CD4-positive, alpha-beta memory T cell (primary cell): Measurements from ENCODE around the gene KLK1. TPM values are rescaled to one million over a fixed set of nuclear protein-coding genes. Genes with fewer than 3 reads are reported as not detected.

Source experiments
- CTCF ChIA-PET: fragments of 350-600 bp; sonication (Branson Sonifier 250); formaldehyde crosslinking; loops from one replicate; lab custom pipeline; 2021; ENCODE audit warnings: inconsistent platforms; ENCODE audit not compliant: partially characterized antibody; lab: Charles Lee
- POLR2A ChIA-PET: fragments of 350-600 bp; sonication (Branson Sonifier 250); formaldehyde crosslinking; loops from one replicate; lab custom pipeline; 2021; ENCODE audit not compliant: partially characterized antibody; lab: Charles Lee
- DNase-seq, 5 donors: peaks; one replicate each; pipeline versions ENCODE4 v3.0.0 to v3.0.0-alpha.2; 2020 to 2022; ENCODE audit warnings: mixed read lengths in 1 of 5
- H3K27ac ChIP-seq: one replicate; pipeline ENCODE4 v1.7.0; 2013; ENCODE audit warnings: low read depth, low read length
- H3K27me3 ChIP-seq: 2 replicates; pipeline ENCODE4 v1.7.0; 2013; ENCODE audit warnings: mild to moderate bottlenecking, low read length, moderate library complexity; ENCODE audit not compliant: insufficient read depth
- H3K36me3 ChIP-seq: 2 replicates; pipeline ENCODE4 v1.7.0; 2013; ENCODE audit warnings: mild to moderate bottlenecking, low read length, moderate library complexity; ENCODE audit not compliant: insufficient read depth
- H3K4me1 ChIP-seq: 2 replicates; pipeline ENCODE4 v1.7.0; 2013; ENCODE audit warnings: mild to moderate bottlenecking, low read length, moderate library complexity; ENCODE audit not compliant: insufficient read depth
- H3K4me3 ChIP-seq, 2 donors: one replicate each; pipeline ENCODE4 v1.7.0; 2013; ENCODE audit warnings: low read length in 2 of 2, mild to moderate bottlenecking in 1 of 2
- H3K9me3 ChIP-seq, 2 donors: one replicate each; pipeline ENCODE4 v1.7.0; 2013; ENCODE audit warnings: low read length in 2 of 2, control low read depth in 1 of 2; ENCODE audit not compliant: control insufficient read depth in 1 of 2
- H3K27ac Mint-ChIP-seq, 7 donors: one replicate each; pipeline ENCODE4 v1.8.0; 2020 to 2021; ENCODE audit warnings: mixed read lengths in 7 of 7, mild to moderate bottlenecking in 6 of 7, inconsistent platforms in 3 of 7, moderate library complexity in 3 of 7
- H3K27me3 Mint-ChIP-seq, 2 donors: one replicate each; pipeline ENCODE4 v1.8.0; 2020 to 2021; ENCODE audit warnings: mixed read lengths in 2 of 2
- H3K36me3 Mint-ChIP-seq, 2 donors: one replicate each; pipeline ENCODE4 v1.8.0; 2020 to 2021; ENCODE audit warnings: mixed read lengths in 2 of 2, inconsistent platforms in 1 of 2, mild to moderate bottlenecking in 1 of 2
- H3K4me1 Mint-ChIP-seq, 4 donors: one replicate each; pipeline ENCODE4 v1.8.0; 2020 to 2021; ENCODE audit warnings: mixed read lengths in 4 of 4, mild to moderate bottlenecking in 1 of 4
- H3K4me3 Mint-ChIP-seq, 8 donors: one replicate each; pipeline ENCODE4 v1.8.0; 2020 to 2021; ENCODE audit warnings: mixed read lengths in 8 of 8, mild to moderate bottlenecking in 7 of 8, moderate library complexity in 6 of 8, inconsistent platforms in 3 of 8
- H3K9me3 Mint-ChIP-seq, 8 donors: one replicate each; pipeline ENCODE4 v1.8.0; 2020 to 2021; ENCODE audit warnings: mixed read lengths in 8 of 8, mild to moderate bottlenecking in 5 of 8, inconsistent platforms in 3 of 8, moderate library complexity in 1 of 8
- intact Hi-C: fragments of 100-400 bp; cut with micrococcal nuclease; formaldehyde crosslinking; loops from one replicate; pipeline ENCODE4 v1.15.1; 2023
- polyA plus RNA-seq, 2 donors: library from polyadenylated mRNA; unstranded; fragments of 300-500 nt; fragmentation: Illumina TruSeq; gene quantifications; one replicate each; pipeline ENCODE4 v1.2.3, GENCODE V29; 2021
- total RNA-seq, 2 experiments: library from RNA; stranded (reverse); gene quantifications; one replicate each; pipeline ENCODE4 v1.2.3, GENCODE V29; 2021

Gene KLK1
- total and polyA plus RNA-seq, 4 experiments from 2014 or later: not detected

GRCh38 chr19:50830266-50831025 is 6.9 kb upstream of the KLK1 start:
- H3K4me1 Mint-ChIP-seq: peaks cover 0 to 7% (median 3%) of the 10 kb centered on the region in 4 donors
- no peaks in the 10 kb centered on the region for H3K36me3 Mint-ChIP-seq
- Histone ChIP-seq H3K4me1 (peaks cover 6% of the 10 kb centered on the region), H3K4me3 (no peak overlapping the region), H3K27ac (no peak overlapping the region), H3K27me3 (peaks cover 6% of the 10 kb centered on the region), H3K9me3 (no peaks in the 10 kb centered on the region), H3K36me3 (no peaks in the 10 kb centered on the region)
- ChIA-PET POLR2A (no interaction called here), CTCF (no interaction called here)
- H3K27me3 Mint-ChIP-seq: peaks cover 20 to 37% of the 10 kb centered on the region in 2 donors
- no peak overlapping the region for H3K27ac Mint-ChIP-seq
- H3K4me3 Mint-ChIP-seq: no peak overlapping the region
- H3K9me3 Mint-ChIP-seq: peaks cover 0 to 2% (median 0%) of the 10 kb centered on the region in 8 donors
- DNase-seq: peak in 1 of 5 donors; percentile 28
- intact Hi-C loops: no loop called here

- no peak for DNase-seq
- Mint-ChIP-seq H3K9me3 (peaks cover 0 to 2% (median 0%) of the 10 kb centered on the region in 8 donors), H3K27ac (no peak overlapping the region), H3K4me3 (no peak overlapping the region), H3K36me3 (no peaks in the 10 kb centered on the region), H3K4me1 (peaks cover 0 to under 1% (median 0%) of the 10 kb centered on the region in 4 donors), H3K27me3 (peaks cover 15 to 31% of the 10 kb centered on the region in 2 donors)
- Histone ChIP-seq H3K36me3 (no peaks in the 10 kb centered on the region), H3K4me3 (no peak overlapping the region), H3K27ac (no peak overlapping the region), H3K27me3 (peaks cover 6% of the 10 kb centered on the region), H3K9me3 (no peaks in the 10 kb centered on the region), H3K4me1 (no peaks in the 10 kb centered on the region)
- intact Hi-C loops: no loop called here
- CTCF ChIA-PET: no interaction called here
- POLR2A ChIA-PET: no interaction called here
Measured at GRCh38 chr19:50829801-50830200, 6.2 kb upstream of the KLK1 start.

- no peaks in the 10 kb centered on the region for H3K36me3 ChIP-seq
- no peaks in the 10 kb centered on the region for H3K9me3 ChIP-seq
- H3K27ac Mint-ChIP-seq: no peak overlapping the region
- ChIA-PET POLR2A (no interaction called here), CTCF (no interaction called here)
- H3K9me3 Mint-ChIP-seq: peaks cover 0 to 3% (median 0%) of the 10 kb centered on the region in 8 donors
- H3K4me3 ChIP-seq: no peak overlapping the region
- no peaks in the 10 kb centered on the region for H3K36me3 Mint-ChIP-seq
- H3K4me1 ChIP-seq: no peaks in the 10 kb centered on the region
- H3K4me3 Mint-ChIP-seq: no peak overlapping the region
- DNase-seq: peak in 1 of 5 donors; percentile 4
- peaks cover 18 to 33% of the 10 kb centered on the region in 2 donors for H3K27me3 Mint-ChIP-seq
- no peak overlapping the region for H3K27ac ChIP-seq
- intact Hi-C loops: no loop called here
- no peaks in the 10 kb centered on the region for H3K4me1 Mint-ChIP-seq
- no peaks in the 10 kb centered on the region for H3K27me3 ChIP-seq
Measured at GRCh38 chr19:50827476-50827875, 3.9 kb upstream of the KLK1 start.

- no peaks in the 10 kb centered on the region for H3K36me3 Mint-ChIP-seq
- H3K4me1 Mint-ChIP-seq: no peaks in the 10 kb centered on the region
- H3K4me3 Mint-ChIP-seq: no peak overlapping the region
- intact Hi-C loops: no loop called here
- no peak overlapping the region for H3K4me3 ChIP-seq
- no peaks in the 10 kb centered on the region for H3K9me3 ChIP-seq
- no peaks in the 10 kb centered on the region for H3K4me1 ChIP-seq
- peaks cover 0 to 3% (median 0%) of the 10 kb centered on the region in 8 donors for H3K9me3 Mint-ChIP-seq
- POLR2A ChIA-PET: no interaction called here
- no peaks in the 10 kb centered on the region for H3K36me3 ChIP-seq
- CTCF ChIA-PET: no interaction called here
- H3K27me3 Mint-ChIP-seq: peaks cover 19 to 41% of the 10 kb centered on the region in 2 donors
- H3K27ac ChIP-seq: no peak overlapping the region
- no peaks in the 10 kb centered on the region for H3K27me3 ChIP-seq
- DNase-seq: peak in 1 of 5 donors; percentile 24
- H3K27ac Mint-ChIP-seq: no peak overlapping the region
Measured at GRCh38 chr19:50826492-50827240, 3.1 kb upstream of the KLK1 start.

GRCh38 chr19:50822661-50823208 is 852 bp downstream of the KLK1 start:
- Histone ChIP-seq H3K27me3 (peaks cover 13% of the 10 kb centered on the region), H3K4me3 (no peak overlapping the region), H3K36me3 (no peaks in the 10 kb centered on the region), H3K27ac (no peak overlapping the region), H3K4me1 (peaks cover 16% of the 10 kb centered on the region), H3K9me3 (no peaks in the 10 kb centered on the region)
- Mint-ChIP-seq H3K4me3 (no peak overlapping the region), H3K27me3 (peaks cover 40 to 53% of the 10 kb centered on the region in 2 donors), H3K4me1 (peaks cover 13 to 21% (median 15%) of the 10 kb centered on the region in 4 donors), H3K27ac (no peak overlapping the region), H3K36me3 (no peaks in the 10 kb centered on the region), H3K9me3 (peaks cover 0 to 3% (median 0%) of the 10 kb centered on the region in 8 donors)
- DNase-seq: no peak
- CTCF ChIA-PET: no interaction called here
- POLR2A ChIA-PET: no interaction called here
- intact Hi-C loops: no loop called here

- Mint-ChIP-seq H3K4me3 (no peak overlapping the region), H3K27ac (no peak overlapping the region), H3K4me1 (peaks cover 15 to 26% (median 21%) of the 10 kb centered on the region in 4 donors), H3K27me3 (peaks cover 38 to 57% of the 10 kb centered on the region in 2 donors), H3K36me3 (no peaks in the 10 kb centered on the region), H3K9me3 (peaks cover 0 to 3% (median 0%) of the 10 kb centered on the region in 8 donors)
- H3K4me3 ChIP-seq: no peak overlapping the region
- H3K36me3 ChIP-seq: no peaks in the 10 kb centered on the region
- intact Hi-C loops: no loop called here
- ChIA-PET CTCF (no interaction called here), POLR2A (no interaction called here)
- H3K9me3 ChIP-seq: no peaks in the 10 kb centered on the region
- H3K27me3 ChIP-seq: peaks cover 13% of the 10 kb centered on the region
- DNase-seq: peak in 1 of 5 donors; percentile 7
- H3K27ac ChIP-seq: no peak overlapping the region
- H3K4me1 ChIP-seq: peaks cover 21% of the 10 kb centered on the region
Measured at GRCh38 chr19:50821622-50822021, 2.0 kb downstream of the KLK1 start.

GRCh38 chr19:50821248-50821612 is 2.4 kb downstream of the KLK1 start:
- Mint-ChIP-seq H3K27me3 (peaks cover 40 to 58% of the 10 kb centered on the region in 2 donors), H3K9me3 (peaks cover 0 to 1% (median 0%) of the 10 kb centered on the region in 8 donors), H3K4me1 (peaks cover 15 to 26% (median 21%) of the 10 kb centered on the region in 4 donors), H3K4me3 (no peak overlapping the region), H3K36me3 (no peaks in the 10 kb centered on the region), H3K27ac (peak overlapping the region in 1 of 7 donors; percentile 47)
- ChIA-PET CTCF (no interaction called here), POLR2A (no interaction called here)
- no peak overlapping the region for H3K4me3 ChIP-seq
- no peak for DNase-seq
- intact Hi-C loops: no loop called here
- no peaks in the 10 kb centered on the region for H3K36me3 ChIP-seq
- H3K9me3 ChIP-seq: no peaks in the 10 kb centered on the region
- H3K4me1 ChIP-seq: peaks cover 21% of the 10 kb centered on the region
- H3K27ac ChIP-seq: no peak overlapping the region
- H3K27me3 ChIP-seq: peaks cover 13% of the 10 kb centered on the region
